Neural cell (in vitro differentiated cells): Measurements from ENCODE around the gene STARD5. TPM values are rescaled to one million over a fixed set of nuclear protein-coding genes. Genes with fewer than 3 reads are reported as not detected.

Experiments used
- H2AFZ ChIP-seq: fragments of 200-600, 300-800 bp; sonication (generic), shearing (Covaris generic); 2 replicates; pipeline ENCODE4 v1.6.0; 2014; ENCODE audit warnings: low read depth, mild to moderate bottlenecking, antibody characterized with exemption, low read length, moderate library complexity
- H3F3A ChIP-seq: fragments of 200-600 bp; shearing (Covaris generic); 2 replicates; pipeline ENCODE4 v1.6.1; 2016; ENCODE audit warnings: mild to moderate bottlenecking, moderate library complexity, mixed read lengths, antibody characterized with exemption, low read length; ENCODE audit not compliant: insufficient read depth, poor library complexity, severe bottlenecking
- H3K27ac ChIP-seq: fragments of 200-600, 300-800 bp; sonication (generic), shearing (Covaris generic); 2 replicates; pipeline ENCODE4 v1.5.1; 2014; ENCODE audit warnings: mild to moderate bottlenecking, low read length, moderate library complexity
- H3K27me3 ChIP-seq: fragments of 300-800, 200-600 bp; sonication (generic), shearing (Covaris generic); 2 replicates; pipeline ENCODE4 v1.6.0; 2014; ENCODE audit warnings: mild to moderate bottlenecking, low read depth, low read length, moderate library complexity; ENCODE audit not compliant: insufficient read depth
- H3K36me3 ChIP-seq: fragments of 300-800, 200-600 bp; sonication (generic), shearing (Covaris generic); 2 replicates; pipeline ENCODE4 v1.5.1; 2014; ENCODE audit warnings: mild to moderate bottlenecking, antibody characterized with exemption, low read length, moderate library complexity; ENCODE audit not compliant: insufficient read depth
- H3K4me2 ChIP-seq: fragments of 300-800, 200-600 bp; sonication (generic), shearing (Covaris generic); 2 replicates; pipeline ENCODE4 v1.6.0; 2014; ENCODE audit warnings: mild to moderate bottlenecking, low read length
- H3K4me3 ChIP-seq: fragments of 300-800, 200-600 bp; sonication (generic), shearing (Covaris generic); 2 replicates; pipeline ENCODE4 v1.5.1; 2014; ENCODE audit warnings: mild to moderate bottlenecking, low read length, moderate library complexity
- H3K79me2 ChIP-seq: fragments of 200-600 bp; shearing (Covaris generic); replicated peaks from 2 replicates; pipeline ENCODE4 v1.6.0; 2014; ENCODE audit warnings: mild to moderate bottlenecking, low read length, moderate library complexity; ENCODE audit not compliant: insufficient read depth
- H3K9ac ChIP-seq: fragments of 300-800, 200-600 bp; sonication (generic), shearing (Covaris generic); 2 replicates; pipeline ENCODE4 v1.6.1; 2016; ENCODE audit warnings: mild to moderate bottlenecking, low read length, mixed read lengths
- H3K9me2 ChIP-seq: fragments of 200-600 bp; shearing (Covaris generic); 2 replicates; pipeline ENCODE4 v1.6.1; 2016; ENCODE audit warnings: mild to moderate bottlenecking, low read length, mixed read lengths; ENCODE audit not compliant: insufficient read depth
- H3K9me3 ChIP-seq: fragments of 200-600, 300-800 bp; sonication (generic), shearing (Covaris generic); 2 replicates; pipeline ENCODE4 v1.6.1; 2016; ENCODE audit warnings: mild to moderate bottlenecking, mixed run types, low read length, moderate library complexity, mixed read lengths
- H4K20me1 ChIP-seq: fragments of 200-600 bp; shearing (Covaris generic); 2 replicates; pipeline ENCODE4 v1.6.1; 2016; ENCODE audit warnings: mild to moderate bottlenecking, mixed run types; ENCODE audit not compliant: insufficient read depth
- EP300 ChIP-seq: fragments of 450-650 bp; conservative IDR thresholded peaks from 2 replicates; pipeline ENCODE4 v1.6.1; 2014; ENCODE audit warnings: antibody characterized with exemption, mild to moderate bottlenecking, moderate library complexity; ENCODE audit not compliant: poor library complexity, severe bottlenecking
- POLR2AphosphoS5 ChIP-seq: IDR thresholded peaks from 2 replicates; pipeline ENCODE4 v1.6.1; 2012
- RAD21 ChIP-seq: fragments of 450-650 bp; conservative IDR thresholded peaks from 2 replicates; pipeline ENCODE4 v1.6.1; 2014; ENCODE audit warnings: antibody characterized with exemption, mild to moderate bottlenecking, moderate library complexity
- SMC3 ChIP-seq: fragments of 450-650 bp; conservative IDR thresholded peaks from 2 replicates; pipeline ENCODE4 v1.6.1; 2014; ENCODE audit warnings: antibody characterized with exemption, mild to moderate bottlenecking, moderate library complexity; ENCODE audit not compliant: poor library complexity
- TAF1 ChIP-seq: IDR thresholded peaks from 2 replicates; pipeline ENCODE4 v1.6.1; 2012; ENCODE audit warnings: low read depth
- polyA plus RNA-seq: library from polyadenylated mRNA; depleted of rRNA; stranded (reverse); fragments of >200 nt; gene quantifications from 2 replicates; pipeline ENCODE4 v1.2.3, GENCODE V29; 2014
- TF ChIP-seq, protein P1 (sequence below): IDR thresholded peaks from 2 replicates; pipeline ENCODE4 v1.6.1; 2012; ENCODE audit warnings: borderline replicate concordance
- TF ChIP-seq, protein P2 (sequence below): fragments of 450-650 bp; IDR thresholded peaks from 2 replicates; pipeline ENCODE4 v1.5.1; 2014; ENCODE audit warnings: antibody characterized with exemption, mild to moderate bottlenecking, moderate library complexity; ENCODE audit not compliant: poor library complexity, severe bottlenecking

STARD5 gene
- polyA plus RNA-seq, 1 donor from 2014 or later = 0.76 TPM

DNA sequence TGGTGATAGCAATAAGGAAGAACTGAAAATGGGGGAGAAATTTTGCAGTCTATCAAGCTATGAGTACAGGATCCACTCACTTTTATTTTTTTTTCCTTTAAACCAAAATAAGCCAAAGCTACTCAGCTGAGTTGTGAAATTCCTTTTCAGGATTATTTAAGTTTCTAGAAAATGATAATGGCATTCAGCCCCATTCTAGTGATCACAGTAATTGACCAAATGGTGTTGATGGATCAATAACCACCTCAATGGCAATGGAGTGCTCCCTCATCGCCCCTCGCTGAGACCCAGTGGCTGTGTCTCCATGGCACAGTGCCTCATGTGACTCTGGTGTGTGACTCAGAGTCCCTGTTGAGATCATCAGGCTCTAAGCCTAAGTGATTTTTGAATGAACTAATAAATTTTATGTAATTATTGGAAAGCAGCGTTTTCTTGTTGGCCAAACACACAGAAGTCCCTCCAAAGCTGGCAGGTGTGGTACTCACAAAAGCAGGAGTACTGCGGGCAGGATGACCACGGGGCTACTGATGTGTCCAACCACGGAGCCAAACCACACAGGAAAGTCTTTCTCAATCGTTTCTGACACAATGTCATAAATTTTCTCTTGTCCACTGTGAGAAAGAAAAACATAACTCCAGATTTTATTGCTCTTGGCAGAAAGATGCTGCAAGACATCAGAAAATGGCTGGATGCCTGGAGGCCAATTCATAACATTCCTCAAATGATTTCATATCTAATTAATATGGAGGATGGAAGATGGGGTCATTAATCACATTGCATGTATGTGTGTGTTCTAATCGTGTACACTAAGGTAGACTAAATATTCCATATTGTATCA, 14.4 kb upstream of the STARD5 start:
- no peaks in the 10 kb centered on the region for H3K79me2 ChIP-seq
- no peaks in the 10 kb centered on the region for H3K9me3 ChIP-seq
- H3K9ac ChIP-seq = no peak overlapping the region
- no peak overlapping the region for H2AFZ ChIP-seq
- no peaks in the 10 kb centered on the region for H4K20me1 ChIP-seq
- no peaks in the 10 kb centered on the region for H3K36me3 ChIP-seq
- H3K9me2 ChIP-seq = no peaks in the 10 kb centered on the region
- no peak overlapping the region for H3K4me2 ChIP-seq
- no peaks in the 10 kb centered on the region for H3K27me3 ChIP-seq
- TF ChIP-seq, protein P1, sequence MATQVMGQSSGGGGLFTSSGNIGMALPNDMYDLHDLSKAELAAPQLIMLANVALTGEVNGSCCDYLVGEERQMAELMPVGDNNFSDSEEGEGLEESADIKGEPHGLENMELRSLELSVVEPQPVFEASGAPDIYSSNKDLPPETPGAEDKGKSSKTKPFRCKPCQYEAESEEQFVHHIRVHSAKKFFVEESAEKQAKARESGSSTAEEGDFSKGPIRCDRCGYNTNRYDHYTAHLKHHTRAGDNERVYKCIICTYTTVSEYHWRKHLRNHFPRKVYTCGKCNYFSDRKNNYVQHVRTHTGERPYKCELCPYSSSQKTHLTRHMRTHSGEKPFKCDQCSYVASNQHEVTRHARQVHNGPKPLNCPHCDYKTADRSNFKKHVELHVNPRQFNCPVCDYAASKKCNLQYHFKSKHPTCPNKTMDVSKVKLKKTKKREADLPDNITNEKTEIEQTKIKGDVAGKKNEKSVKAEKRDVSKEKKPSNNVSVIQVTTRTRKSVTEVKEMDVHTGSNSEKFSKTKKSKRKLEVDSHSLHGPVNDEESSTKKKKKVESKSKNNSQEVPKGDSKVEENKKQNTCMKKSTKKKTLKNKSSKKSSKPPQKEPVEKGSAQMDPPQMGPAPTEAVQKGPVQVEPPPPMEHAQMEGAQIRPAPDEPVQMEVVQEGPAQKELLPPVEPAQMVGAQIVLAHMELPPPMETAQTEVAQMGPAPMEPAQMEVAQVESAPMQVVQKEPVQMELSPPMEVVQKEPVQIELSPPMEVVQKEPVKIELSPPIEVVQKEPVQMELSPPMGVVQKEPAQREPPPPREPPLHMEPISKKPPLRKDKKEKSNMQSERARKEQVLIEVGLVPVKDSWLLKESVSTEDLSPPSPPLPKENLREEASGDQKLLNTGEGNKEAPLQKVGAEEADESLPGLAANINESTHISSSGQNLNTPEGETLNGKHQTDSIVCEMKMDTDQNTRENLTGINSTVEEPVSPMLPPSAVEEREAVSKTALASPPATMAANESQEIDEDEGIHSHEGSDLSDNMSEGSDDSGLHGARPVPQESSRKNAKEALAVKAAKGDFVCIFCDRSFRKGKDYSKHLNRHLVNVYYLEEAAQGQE = no peak
- no peak overlapping the region for H3K27ac ChIP-seq
- no peak overlapping the region for H3K4me3 ChIP-seq
- no peaks in the 10 kb centered on the region for H3F3A ChIP-seq

DNA sequence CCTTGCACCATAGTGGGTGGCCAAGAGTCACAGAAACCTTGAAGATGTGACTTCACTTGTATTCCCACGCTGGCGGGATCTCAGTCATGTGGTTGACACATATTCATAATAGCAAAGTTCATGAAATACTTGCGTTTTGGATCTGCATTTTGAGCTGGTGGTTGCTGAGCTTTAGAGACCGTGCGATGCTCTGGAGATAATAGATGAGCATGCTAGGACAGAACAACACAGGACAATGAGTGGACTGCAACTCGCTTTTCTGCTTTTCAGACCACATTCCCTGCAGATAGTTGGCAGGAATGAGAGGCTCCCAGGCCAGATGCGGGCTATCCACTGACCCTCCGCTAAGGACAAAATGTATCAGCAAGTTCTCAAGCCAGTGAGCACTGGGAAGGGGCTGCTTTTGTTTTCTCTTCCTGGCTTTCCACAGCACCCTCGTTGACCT, 13.8 kb upstream of the STARD5 start:
- TF ChIP-seq, protein P2, sequence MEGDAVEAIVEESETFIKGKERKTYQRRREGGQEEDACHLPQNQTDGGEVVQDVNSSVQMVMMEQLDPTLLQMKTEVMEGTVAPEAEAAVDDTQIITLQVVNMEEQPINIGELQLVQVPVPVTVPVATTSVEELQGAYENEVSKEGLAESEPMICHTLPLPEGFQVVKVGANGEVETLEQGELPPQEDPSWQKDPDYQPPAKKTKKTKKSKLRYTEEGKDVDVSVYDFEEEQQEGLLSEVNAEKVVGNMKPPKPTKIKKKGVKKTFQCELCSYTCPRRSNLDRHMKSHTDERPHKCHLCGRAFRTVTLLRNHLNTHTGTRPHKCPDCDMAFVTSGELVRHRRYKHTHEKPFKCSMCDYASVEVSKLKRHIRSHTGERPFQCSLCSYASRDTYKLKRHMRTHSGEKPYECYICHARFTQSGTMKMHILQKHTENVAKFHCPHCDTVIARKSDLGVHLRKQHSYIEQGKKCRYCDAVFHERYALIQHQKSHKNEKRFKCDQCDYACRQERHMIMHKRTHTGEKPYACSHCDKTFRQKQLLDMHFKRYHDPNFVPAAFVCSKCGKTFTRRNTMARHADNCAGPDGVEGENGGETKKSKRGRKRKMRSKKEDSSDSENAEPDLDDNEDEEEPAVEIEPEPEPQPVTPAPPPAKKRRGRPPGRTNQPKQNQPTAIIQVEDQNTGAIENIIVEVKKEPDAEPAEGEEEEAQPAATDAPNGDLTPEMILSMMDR = no peak
- TF ChIP-seq RAD21 = no peak
- TF ChIP-seq, protein P1 = no peak
- no peak for TF ChIP-seq SMC3
- no peak for TF ChIP-seq EP300
- no peak for TF ChIP-seq POLR2AphosphoS5
- TF ChIP-seq TAF1 = no peak
- Histone ChIP-seq H3K9me3 (no peaks in the 10 kb centered on the region), H3K79me2 (no peaks in the 10 kb centered on the region), H2AFZ (no peak overlapping the region), H3K4me3 (no peak overlapping the region), H3K27me3 (no peaks in the 10 kb centered on the region), H3K4me2 (no peak overlapping the region), H3K36me3 (no peaks in the 10 kb centered on the region), H3K9ac (no peak overlapping the region), H3K9me2 (no peaks in the 10 kb centered on the region), H4K20me1 (no peaks in the 10 kb centered on the region), H3F3A (no peaks in the 10 kb centered on the region), H3K27ac (no peak overlapping the region)
